GM23248 (cell line): ENCODE results near the gene CBX1.

ENCODE experiments used
- EZH2 ChIP-seq: fragments of 200-600 bp; sonication (generic); IDR thresholded peaks from 2 replicates; pipeline ENCODE4 v1.6.1; 2018; ENCODE audit warnings: antibody characterized with exemption, mild to moderate bottlenecking; ENCODE audit not compliant: insufficient read depth, poor library complexity, severe bottlenecking
- EZH2phosphoT487 ChIP-seq: fragments of 200-600 bp; sonication (generic); IDR thresholded peaks from 2 replicates; pipeline ENCODE4 v1.6.1; 2018; ENCODE audit warnings: antibody characterized with exemption, moderate library complexity, mild to moderate bottlenecking, low read depth; ENCODE audit not compliant: insufficient read depth

GRCh38 chr17:48054238-48055185 is 46.8 kb downstream of the CBX1 start:
- TF ChIP-seq EZH2 (no peak), EZH2phosphoT487 (no peak)
